ENCODE measurements around the gene ZNF330. TPM values are rescaled to one million over a fixed set of nuclear protein-coding genes. Genes with fewer than 3 reads are reported as not detected.

ZNF330 gene
- total RNA-seq, 2 experiments from 2014 or later: 34.3 to 60.9 TPM

GRCh38 chr4:141207961-141208360, 12.7 kb upstream of the ZNF330 start:
- intact Hi-C loops (cut with micrococcal nuclease; ENCODE audit: unreplicated experiment): no loop called here
- H3K79me2 ChIP-seq (ENCODE audit: insufficient read depth, low read depth, low read length): no peaks in the 10 kb centered on the region
- no TSS peak for BruUV-seq (replicated peaks)
- DNase-seq (ENCODE audit: low spot score): no peak
- H3K9me2 ChIP-seq (ENCODE audit: insufficient read depth, low read length): no peaks in the 10 kb centered on the region
- TF ChIP-seq EZH2phosphoT487 (IDR thresholded peaks at IDR 0.05; ENCODE audit: borderline replicate concordance, low read depth, low read length): no peak
- TF ChIP-seq, protein P1, sequence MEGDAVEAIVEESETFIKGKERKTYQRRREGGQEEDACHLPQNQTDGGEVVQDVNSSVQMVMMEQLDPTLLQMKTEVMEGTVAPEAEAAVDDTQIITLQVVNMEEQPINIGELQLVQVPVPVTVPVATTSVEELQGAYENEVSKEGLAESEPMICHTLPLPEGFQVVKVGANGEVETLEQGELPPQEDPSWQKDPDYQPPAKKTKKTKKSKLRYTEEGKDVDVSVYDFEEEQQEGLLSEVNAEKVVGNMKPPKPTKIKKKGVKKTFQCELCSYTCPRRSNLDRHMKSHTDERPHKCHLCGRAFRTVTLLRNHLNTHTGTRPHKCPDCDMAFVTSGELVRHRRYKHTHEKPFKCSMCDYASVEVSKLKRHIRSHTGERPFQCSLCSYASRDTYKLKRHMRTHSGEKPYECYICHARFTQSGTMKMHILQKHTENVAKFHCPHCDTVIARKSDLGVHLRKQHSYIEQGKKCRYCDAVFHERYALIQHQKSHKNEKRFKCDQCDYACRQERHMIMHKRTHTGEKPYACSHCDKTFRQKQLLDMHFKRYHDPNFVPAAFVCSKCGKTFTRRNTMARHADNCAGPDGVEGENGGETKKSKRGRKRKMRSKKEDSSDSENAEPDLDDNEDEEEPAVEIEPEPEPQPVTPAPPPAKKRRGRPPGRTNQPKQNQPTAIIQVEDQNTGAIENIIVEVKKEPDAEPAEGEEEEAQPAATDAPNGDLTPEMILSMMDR (conservative IDR thresholded peaks at IDR 0.05; ENCODE audit: low read length): no peak
- no peaks in the 10 kb centered on the region for H3K36me3 ChIP-seq (ENCODE audit: insufficient read depth, low read length)
- POLR2A ChIA-PET: interaction anchor here (0.6 kb wide), 1 partner anchor 470 kb away, joined by 3 read pairs; no protein-coding TSS in a partner anchor
- no peaks in the 10 kb centered on the region for H3K4me1 ChIP-seq (ENCODE audit: insufficient read depth, low read length, poor library complexity, severe bottlenecking)
- H4K20me1 ChIP-seq (ENCODE audit: insufficient read depth, low read length): no peaks in the 10 kb centered on the region
- no peak overlapping the region for H2AFZ ChIP-seq (ENCODE audit: low read length)
- no peaks in the 10 kb centered on the region for H3K9me3 ChIP-seq (ENCODE audit: low read length)
- no peak overlapping the region for H3K27ac ChIP-seq (ENCODE audit: low read depth, low read length, poor library complexity, severe bottlenecking)
- H3K4me3 ChIP-seq (ENCODE audit: low read depth, low read length, poor library complexity, severe bottlenecking): no peak overlapping the region
- no peak overlapping the region for H3K4me2 ChIP-seq (ENCODE audit: low read length)
- CTCF ChIA-PET (ENCODE audit: unreplicated experiment): no interaction called here

- no peak overlapping the region for H3K4me2 ChIP-seq (ENCODE audit: low read length)
Observed at GRCh38 chr4:141210168-141210567, 10.5 kb upstream of the ZNF330 start.

GRCh38 chr4:141213550-141213991, 7.1 kb upstream of the ZNF330 start:
- H3K4me1 ChIP-seq (ENCODE audit: insufficient read depth, low read length, poor library complexity, severe bottlenecking): no peaks in the 10 kb centered on the region
- DNase-seq (ENCODE audit: low spot score): no peak
- intact Hi-C loops (cut with micrococcal nuclease; ENCODE audit: unreplicated experiment): no loop called here
- H3K36me3 ChIP-seq (ENCODE audit: insufficient read depth, low read length): no peaks in the 10 kb centered on the region
- ChIA-PET CTCF (ENCODE audit: unreplicated experiment) (no interaction called here), POLR2A (no interaction called here)
- no TSS peak for BruUV-seq (replicated peaks)
- no peaks in the 10 kb centered on the region for H4K20me1 ChIP-seq (ENCODE audit: insufficient read depth, low read length)
- no peaks in the 10 kb centered on the region for H3K9me2 ChIP-seq (ENCODE audit: insufficient read depth, low read length)
- no peaks in the 10 kb centered on the region for H3K9me3 ChIP-seq (ENCODE audit: low read length)
- no peaks in the 10 kb centered on the region for H3K79me2 ChIP-seq (ENCODE audit: insufficient read depth, low read depth, low read length)
- no peak overlapping the region for H3K4me3 ChIP-seq (ENCODE audit: low read depth, low read length, poor library complexity, severe bottlenecking)
- TF ChIP-seq, protein P1 (conservative IDR thresholded peaks at IDR 0.05; ENCODE audit: low read length): no peak
- TF ChIP-seq EZH2phosphoT487 (IDR thresholded peaks at IDR 0.05; ENCODE audit: borderline replicate concordance, low read depth, low read length): no peak
- no peak overlapping the region for H3K4me2 ChIP-seq (ENCODE audit: low read length)
- H3K27ac ChIP-seq (ENCODE audit: low read depth, low read length, poor library complexity, severe bottlenecking): no peak overlapping the region
- H2AFZ ChIP-seq (ENCODE audit: low read length): no peak overlapping the region

More at GRCh38 chr4:141210168-141210567, 10.5 kb upstream of the ZNF330 start:
- Histone ChIP-seq H3K4me3 (ENCODE audit: low read depth, low read length, poor library complexity, severe bottlenecking) (no peak overlapping the region), H3K79me2 (ENCODE audit: insufficient read depth, low read depth, low read length) (no peaks in the 10 kb centered on the region), H3K36me3 (ENCODE audit: insufficient read depth, low read length) (no peaks in the 10 kb centered on the region), H3K9me2 (ENCODE audit: insufficient read depth, low read length) (no peaks in the 10 kb centered on the region), H3K27ac (ENCODE audit: low read depth, low read length, poor library complexity, severe bottlenecking) (no peak overlapping the region), H3K4me1 (ENCODE audit: insufficient read depth, low read length, poor library complexity, severe bottlenecking) (no peaks in the 10 kb centered on the region), H4K20me1 (ENCODE audit: insufficient read depth, low read length) (no peaks in the 10 kb centered on the region), H3K9me3 (ENCODE audit: low read length) (no peaks in the 10 kb centered on the region), H2AFZ (ENCODE audit: low read length) (no peak overlapping the region)
- TF ChIP-seq EZH2phosphoT487 (IDR thresholded peaks at IDR 0.05; ENCODE audit: borderline replicate concordance, low read depth, low read length): no peak
- TF ChIP-seq, protein P1 (conservative IDR thresholded peaks at IDR 0.05; ENCODE audit: low read length): no peak
- DNase-seq (ENCODE audit: low spot score): no peak
- intact Hi-C loops (cut with micrococcal nuclease; ENCODE audit: unreplicated experiment): no loop called here
- POLR2A ChIA-PET: interaction anchor here (0.6 to 0.7 kb wide), 2 partner anchors 309 to 735 kb away, joined by 3 read pairs; no protein-coding TSS in a partner anchor
- CTCF ChIA-PET (ENCODE audit: unreplicated experiment): interaction anchor here (0.6 kb wide), 1 partner anchor 20 kb away, joined by 3 read pairs; no protein-coding TSS in a partner anchor
- no TSS peak for BruUV-seq (replicated peaks)

Data from OCI-LY7 (cell line).